ENCODE measurements around the gene NOD1.

DNA sequence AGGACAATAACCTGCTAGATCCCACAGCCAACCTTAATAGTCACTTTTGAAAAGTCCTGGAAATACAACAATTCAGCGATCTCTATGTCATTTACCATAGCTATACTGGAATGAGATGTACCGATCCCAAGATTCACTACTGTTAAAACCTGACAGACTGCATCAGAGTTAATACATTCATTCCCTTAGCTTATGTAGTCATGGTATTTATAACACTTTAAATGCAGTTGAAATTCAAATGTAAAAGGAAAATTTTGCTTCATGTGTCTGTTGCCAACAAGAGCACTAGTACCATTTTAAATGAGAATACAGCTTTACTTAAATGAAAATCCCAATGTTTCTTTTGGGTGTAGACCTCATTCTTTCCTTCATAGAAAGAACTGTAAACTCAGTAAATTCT lies 37.2 kb upstream of the NOD1 start:
- TF ChIP-seq, protein P1, sequence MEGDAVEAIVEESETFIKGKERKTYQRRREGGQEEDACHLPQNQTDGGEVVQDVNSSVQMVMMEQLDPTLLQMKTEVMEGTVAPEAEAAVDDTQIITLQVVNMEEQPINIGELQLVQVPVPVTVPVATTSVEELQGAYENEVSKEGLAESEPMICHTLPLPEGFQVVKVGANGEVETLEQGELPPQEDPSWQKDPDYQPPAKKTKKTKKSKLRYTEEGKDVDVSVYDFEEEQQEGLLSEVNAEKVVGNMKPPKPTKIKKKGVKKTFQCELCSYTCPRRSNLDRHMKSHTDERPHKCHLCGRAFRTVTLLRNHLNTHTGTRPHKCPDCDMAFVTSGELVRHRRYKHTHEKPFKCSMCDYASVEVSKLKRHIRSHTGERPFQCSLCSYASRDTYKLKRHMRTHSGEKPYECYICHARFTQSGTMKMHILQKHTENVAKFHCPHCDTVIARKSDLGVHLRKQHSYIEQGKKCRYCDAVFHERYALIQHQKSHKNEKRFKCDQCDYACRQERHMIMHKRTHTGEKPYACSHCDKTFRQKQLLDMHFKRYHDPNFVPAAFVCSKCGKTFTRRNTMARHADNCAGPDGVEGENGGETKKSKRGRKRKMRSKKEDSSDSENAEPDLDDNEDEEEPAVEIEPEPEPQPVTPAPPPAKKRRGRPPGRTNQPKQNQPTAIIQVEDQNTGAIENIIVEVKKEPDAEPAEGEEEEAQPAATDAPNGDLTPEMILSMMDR (IDR thresholded peaks at IDR 0.05; ENCODE audit: low read depth, low read length), result no peak
- no peak for TF ChIP-seq EZH2phosphoT487 (IDR thresholded peaks at IDR 0.05; ENCODE audit: low read depth)
